HTR-8/SVneo (cell line): Measurements from ENCODE around the gene SOX15.
"Not testable (repeated sequence)": the region's sequence is repeated elsewhere in the genome, so short reads cannot be mapped to it uniquely, and the experiment has no call there.

Experiments
- DNase-seq: peaks from one replicate; pipeline ENCODE4 v3.0.0; 2011; ENCODE audit warnings: low spot score, mixed read lengths; ENCODE audit not compliant: insufficient read length
- FAIRE-seq: peaks from 2 replicates; lab custom pipeline; 2011; peaks lifted over from hg19 to GRCh38; lab: Jason Lieb, UNC

The SOX15 gene

GRCh38 chr17:7611635-7612293, 21.9 kb upstream of the SOX15 start:
- FAIRE-seq (no peak), DNase-seq (no peak)

- DNase-seq (no peak), FAIRE-seq (no peak)
These were observed 20.7 kb upstream of the SOX15 start for GRCh38 chr17:7610641-7611040.

- DNase-seq (no peak), FAIRE-seq (no peak)
These were observed 16.4 kb upstream of the SOX15 start for GRCh38 chr17:7606280-7606679.

GRCh38 chr17:7597561-7597960, 7.7 kb upstream of the SOX15 start:
- DNase-seq, result not testable (repeated sequence)
- FAIRE-seq, result peak; percentile 38

- FAIRE-seq (no peak), DNase-seq (no peak)
These were observed 3.4 kb upstream of the SOX15 start for GRCh38 chr17:7593296-7593695.

- FAIRE-seq (no peak), DNase-seq (no peak)
These were observed 2.6 kb upstream of the SOX15 start for GRCh38 chr17:7592422-7593021.

- FAIRE-seq, result peak; percentile 52
- DNase-seq, result no peak
These were observed 1.7 kb upstream of the SOX15 start for GRCh38 chr17:7591596-7591995.

- DNase-seq, result no peak
- peak; percentile 54 for FAIRE-seq
These were observed 849 bp upstream of the SOX15 start for GRCh38 chr17:7590743-7591142.

- FAIRE-seq (no peak), DNase-seq (no peak)
These were observed 558 bp downstream of the SOX15 start for GRCh38 chr17:7589204-7589868.

GRCh38 chr17:7588553-7589203, 1.2 kb downstream of the SOX15 start:
- FAIRE-seq (no peak), DNase-seq (no peak)

- peak; percentile 26 for FAIRE-seq
- no peak for DNase-seq
These were observed 2.3 kb downstream of the SOX15 start for GRCh38 chr17:7587420-7588151.

- FAIRE-seq (peak; percentile 44), DNase-seq (no peak)
These were observed 3.0 kb downstream of the SOX15 start for GRCh38 chr17:7586673-7587419.

- FAIRE-seq (peak; percentile 97), DNase-seq (peak; percentile 96)
These were observed 6.4 kb downstream of the SOX15 start, which contains the start of gene MPDU1 for GRCh38 chr17:7583253-7584109. Gene MPDU1 (plus strand): TSS chr17:7583852. CDS start chr17:7583863, 11 bp downstream.

- FAIRE-seq (no peak), DNase-seq (no peak)
These were observed 7.3 kb downstream of the SOX15 start for GRCh38 chr17:7582396-7583252.

GRCh38 chr17:7580604-7581575, 9.0 kb downstream of the SOX15 start:
- DNase-seq (no peak), FAIRE-seq (no peak)

GRCh38 chr17:7579834-7580603, 9.9 kb downstream of the SOX15 start:
- no peak for FAIRE-seq
- no peak for DNase-seq
